HG03354 (cell line): ENCODE results near the gene FNDC3B.

Source experiments
- ATAC-seq: cut with Tn5 transposase; IDR thresholded peaks from one replicate; pipeline ENCODE4 v1.9.1; 2021; ENCODE audit warnings: mild to moderate bottlenecking; ENCODE audit not compliant: unreplicated experiment, poor library complexity, severe bottlenecking

FNDC3B gene

GRCh38 chr3:172195407-172195754, 156.0 kb downstream of the FNDC3B start:
- no peak for ATAC-seq

- no peak for ATAC-seq
Measured at GRCh38 chr3:172197344-172197743, 158.0 kb downstream of the FNDC3B start.

- ATAC-seq: no peak
Measured at GRCh38 chr3:172198428-172198827, 159.1 kb downstream of the FNDC3B start.

- ATAC-seq: no peak
Measured at GRCh38 chr3:172199850-172200369, 160.5 kb downstream of the FNDC3B start.

GRCh38 chr3:172201136-172201869, 161.9 kb downstream of the FNDC3B start:
- ATAC-seq: no peak

GRCh38 chr3:172201870-172202236, 162.5 kb downstream of the FNDC3B start:
- no peak for ATAC-seq

- ATAC-seq: no peak
Measured at GRCh38 chr3:172202797-172203196, 163.4 kb downstream of the FNDC3B start.

GRCh38 chr3:172203522-172204258, 164.3 kb downstream of the FNDC3B start:
- ATAC-seq: no peak

GRCh38 chr3:172204716-172205115, 165.3 kb downstream of the FNDC3B start:
- ATAC-seq: no peak

- ATAC-seq: no peak
Measured at GRCh38 chr3:172208586-172209332, 169.4 kb downstream of the FNDC3B start.

- ATAC-seq: no peak
Measured at GRCh38 chr3:172209333-172210321, 170.2 kb downstream of the FNDC3B start.

GRCh38 chr3:172210355-172210754, 171.0 kb downstream of the FNDC3B start:
- no peak for ATAC-seq

GRCh38 chr3:172211123-172211522, 171.7 kb downstream of the FNDC3B start:
- no peak for ATAC-seq

GRCh38 chr3:172213200-172213599, 173.8 kb downstream of the FNDC3B start:
- ATAC-seq: no peak

GRCh38 chr3:172213904-172214303, 174.5 kb downstream of the FNDC3B start:
- ATAC-seq: no peak

GRCh38 chr3:172216267-172216666, 176.9 kb downstream of the FNDC3B start:
- ATAC-seq: no peak

- no peak for ATAC-seq
Measured at GRCh38 chr3:172216911-172217310, 177.5 kb downstream of the FNDC3B start.

- ATAC-seq: no peak
Measured at GRCh38 chr3:172217877-172218276, 178.5 kb downstream of the FNDC3B start.
